PFSK-1 (cell line): ENCODE results near the gene ZFYVE9.

Experiments
- FOXP2 ChIP-seq: optimal IDR thresholded peaks from 2 replicates; pipeline ENCODE3; 2011; ENCODE audit warnings: borderline replicate concordance, control low read depth, inconsistent platforms; ENCODE audit not compliant: insufficient read depth; ENCODE audit errors: extremely low read length, extremely low read depth
- POLR2AphosphoS5 ChIP-seq: IDR thresholded peaks from 2 replicates; pipeline ENCODE4 v1.6.1; 2012; ENCODE audit warnings: low read depth, mild to moderate bottlenecking, control low read depth, low read length, moderate library complexity
- REST ChIP-seq, 2 experiments: IDR thresholded peaks; 2 replicates each; pipeline versions ENCODE4 v1.6.1 to v1.8.0; 2011 to 2012; ENCODE audit warnings: low read depth in 2 of 2, low read length in 2 of 2, control low read depth in 1 of 2, inconsistent platforms in 1 of 2, mild to moderate bottlenecking in 1 of 2, moderate library complexity in 1 of 2; ENCODE audit not compliant: insufficient read depth in 1 of 2
- SIN3A ChIP-seq: IDR thresholded peaks from 2 replicates; pipeline ENCODE4 v1.6.1; 2012; ENCODE audit warnings: mild to moderate bottlenecking, low read length, moderate library complexity, borderline replicate concordance; ENCODE audit not compliant: insufficient read depth
- TAF1 ChIP-seq: IDR thresholded peaks from 2 replicates; pipeline ENCODE4 v1.6.1; 2012; ENCODE audit warnings: low read length, control low read depth, borderline replicate concordance; ENCODE audit not compliant: insufficient read depth

The ZFYVE9 gene

GRCh38 chr1:52306227-52307006 is 164.5 kb downstream of the ZFYVE9 start:
- TF ChIP-seq POLR2AphosphoS5 = no peak
- no peak for TF ChIP-seq TAF1
- no peak for TF ChIP-seq SIN3A
- TF ChIP-seq REST (IDR thresholded peaks at IDR 0.05; ENCODE audit: insufficient read depth in 1 of 2, low read depth in 2 of 2, low read length in 2 of 2) = no peak
- TF ChIP-seq FOXP2 = no peak

- TF ChIP-seq POLR2AphosphoS5 (no peak), REST (IDR thresholded peaks at IDR 0.05; ENCODE audit: insufficient read depth in 1 of 2, low read depth in 2 of 2, low read length in 2 of 2) (no peak), FOXP2 (no peak), SIN3A (no peak), TAF1 (no peak)
Observed at GRCh38 chr1:52321061-52321460, 179.2 kb downstream of the ZFYVE9 start.

GRCh38 chr1:52323731-52324130 is 181.8 kb downstream of the ZFYVE9 start:
- TF ChIP-seq TAF1 (no peak), POLR2AphosphoS5 (no peak), SIN3A (no peak), REST (IDR thresholded peaks at IDR 0.05; ENCODE audit: insufficient read depth in 1 of 2, low read depth in 2 of 2, low read length in 2 of 2) (no peak)

GRCh38 chr1:52325786-52326185 is 183.9 kb downstream of the ZFYVE9 start:
- TF ChIP-seq SIN3A = no peak
- no peak for TF ChIP-seq TAF1
- TF ChIP-seq REST (IDR thresholded peaks at IDR 0.05; ENCODE audit: insufficient read depth in 1 of 2, low read depth in 2 of 2, low read length in 2 of 2) = no peak
- TF ChIP-seq FOXP2 = no peak
- TF ChIP-seq POLR2AphosphoS5 = no peak

GRCh38 chr1:52328615-52329014 is 186.7 kb downstream of the ZFYVE9 start:
- no peak for TF ChIP-seq TAF1
- no peak for TF ChIP-seq FOXP2
- no peak for TF ChIP-seq POLR2AphosphoS5
- TF ChIP-seq REST (IDR thresholded peaks at IDR 0.05; ENCODE audit: insufficient read depth in 1 of 2, low read depth in 2 of 2, low read length in 2 of 2) = no peak
- TF ChIP-seq SIN3A = no peak
